IPS-18c (cell line): ENCODE measurements around the gene IRGQ.
"Not testable (repeated sequence)": the region's sequence is repeated elsewhere in the genome, so short reads cannot be mapped to it uniquely, and the experiment has no call there.

Experiments
- H3K4me3 ChIP-seq: 2 replicates; pipeline ENCODE4 v1.7.0; 2013; ENCODE audit warnings: low read depth, mild to moderate bottlenecking, low read length, moderate library complexity; ENCODE audit not compliant: insufficient read depth
- H3K9me3 ChIP-seq: one replicate; pipeline ENCODE4 v1.6.1; 2013; ENCODE audit warnings: mild to moderate bottlenecking, low read length, moderate library complexity; ENCODE audit not compliant: control insufficient read depth, insufficient read depth

Gene IRGQ

DNA sequence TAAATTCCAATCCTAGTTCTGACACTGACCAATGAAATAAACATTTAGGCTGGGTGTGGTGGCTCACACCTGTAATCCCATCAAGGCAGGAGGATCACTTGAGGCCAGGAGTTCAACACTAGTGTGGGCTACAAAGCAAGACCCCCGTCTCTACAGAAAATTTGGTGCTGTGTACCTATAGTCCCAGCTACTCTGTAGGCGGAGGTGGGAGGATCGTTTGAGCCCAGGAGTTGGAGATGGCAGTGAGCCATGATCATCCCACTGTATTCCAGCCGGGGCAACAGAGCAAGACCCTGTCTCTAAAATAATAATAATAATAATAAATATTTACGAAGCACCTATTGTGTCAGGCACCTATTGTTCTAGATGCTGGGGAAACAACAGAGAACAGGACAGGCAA lies 6.7 kb downstream of the IRGQ start:
- Histone ChIP-seq H3K9me3 (no peaks in the 10 kb centered on the region), H3K4me3 (no peak overlapping the region)

DNA sequence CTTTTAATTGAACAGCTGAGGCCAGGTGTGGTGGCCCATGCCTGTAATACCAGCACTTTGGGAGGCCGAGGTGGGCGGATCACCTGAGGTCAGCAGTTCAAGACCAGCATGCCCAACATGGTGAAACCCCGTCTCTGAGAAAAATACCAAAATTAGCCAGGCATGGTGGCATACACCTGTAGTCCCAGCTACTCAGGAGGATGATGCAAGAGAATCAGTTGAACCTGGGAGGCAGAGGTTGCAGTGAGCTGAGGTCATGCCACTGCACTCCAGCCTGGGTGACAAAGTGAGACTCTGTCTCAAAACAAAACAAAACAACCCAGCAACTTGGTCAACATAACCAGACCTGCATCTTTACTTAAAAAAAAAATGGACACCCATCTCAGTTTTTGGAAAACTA lies 8.9 kb downstream of the IRGQ start:
- H3K9me3 ChIP-seq, H3K4me3 ChIP-seq: not testable (repeated sequence)

DNA sequence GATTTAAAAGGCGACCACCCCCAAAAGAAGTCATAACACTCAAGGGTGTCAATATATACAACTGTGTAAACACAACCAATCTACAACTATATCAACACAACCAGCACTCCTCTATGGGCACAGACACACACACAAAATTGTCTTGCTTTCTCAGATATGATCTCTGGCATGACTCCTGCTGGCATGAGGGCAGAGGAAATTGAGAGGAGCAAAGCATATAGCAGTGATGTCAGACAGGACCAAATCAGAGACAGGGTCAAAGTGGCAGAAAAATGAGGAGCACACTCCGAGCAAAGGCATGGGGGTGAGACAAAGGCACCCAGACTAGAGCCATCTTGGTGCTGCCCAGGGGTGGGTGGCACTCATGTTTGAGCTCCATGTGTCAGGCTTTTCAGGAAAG lies 9.6 kb downstream of the IRGQ start:
- no peaks in the 10 kb centered on the region for H3K9me3 ChIP-seq
- no peak overlapping the region for H3K4me3 ChIP-seq

GRCh38 chr19:43584484-43584883 lies 11.4 kb downstream of the IRGQ start:
- Histone ChIP-seq H3K4me3 (no peak overlapping the region), H3K9me3 (no peaks in the 10 kb centered on the region)

- no peak overlapping the region for H3K4me3 ChIP-seq
These were observed 13.4 kb downstream of the IRGQ start for GRCh38 chr19:43582495-43582894.

DNA sequence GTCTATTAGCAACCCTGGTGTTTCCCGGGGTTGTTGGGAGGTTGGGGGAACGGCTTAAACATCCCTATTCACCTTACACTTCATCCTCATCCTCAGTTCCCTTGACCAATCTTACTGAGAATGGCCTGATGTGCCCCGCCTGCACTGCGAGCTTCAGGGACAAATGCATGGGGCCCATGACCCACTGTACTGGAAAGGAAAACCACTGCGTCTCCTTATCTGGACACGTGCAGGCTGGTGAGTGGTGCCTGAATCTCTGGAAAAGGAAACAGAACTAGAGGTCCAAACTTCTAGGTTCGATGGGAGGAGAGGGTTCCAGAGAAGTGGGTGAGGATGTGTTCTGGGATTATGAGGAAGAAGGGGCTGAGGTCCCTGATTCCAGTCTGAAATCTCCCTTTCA lies 14.5 kb downstream of the IRGQ start:
- no peak overlapping the region; the same call in 1 of the 2 replicates for H3K4me3 ChIP-seq
- no peaks in the 10 kb centered on the region for H3K9me3 ChIP-seq

More at GRCh38 chr19:43582495-43582894, 13.4 kb downstream of the IRGQ start:
- H3K9me3 ChIP-seq: no peaks in the 10 kb centered on the region

GRCh38 chr19:43578787-43579186 lies 17.1 kb downstream of the IRGQ start:
- H3K9me3 ChIP-seq: no peaks in the 10 kb centered on the region
- no peak overlapping the region for H3K4me3 ChIP-seq

GRCh38 chr19:43575955-43576878 lies 19.7 kb downstream of the IRGQ start:
- peak overlapping the region; percentile 21; the same call in 1 of the 2 replicates for H3K4me3 ChIP-seq
- H3K9me3 ChIP-seq: no peaks in the 10 kb centered on the region

DNA sequence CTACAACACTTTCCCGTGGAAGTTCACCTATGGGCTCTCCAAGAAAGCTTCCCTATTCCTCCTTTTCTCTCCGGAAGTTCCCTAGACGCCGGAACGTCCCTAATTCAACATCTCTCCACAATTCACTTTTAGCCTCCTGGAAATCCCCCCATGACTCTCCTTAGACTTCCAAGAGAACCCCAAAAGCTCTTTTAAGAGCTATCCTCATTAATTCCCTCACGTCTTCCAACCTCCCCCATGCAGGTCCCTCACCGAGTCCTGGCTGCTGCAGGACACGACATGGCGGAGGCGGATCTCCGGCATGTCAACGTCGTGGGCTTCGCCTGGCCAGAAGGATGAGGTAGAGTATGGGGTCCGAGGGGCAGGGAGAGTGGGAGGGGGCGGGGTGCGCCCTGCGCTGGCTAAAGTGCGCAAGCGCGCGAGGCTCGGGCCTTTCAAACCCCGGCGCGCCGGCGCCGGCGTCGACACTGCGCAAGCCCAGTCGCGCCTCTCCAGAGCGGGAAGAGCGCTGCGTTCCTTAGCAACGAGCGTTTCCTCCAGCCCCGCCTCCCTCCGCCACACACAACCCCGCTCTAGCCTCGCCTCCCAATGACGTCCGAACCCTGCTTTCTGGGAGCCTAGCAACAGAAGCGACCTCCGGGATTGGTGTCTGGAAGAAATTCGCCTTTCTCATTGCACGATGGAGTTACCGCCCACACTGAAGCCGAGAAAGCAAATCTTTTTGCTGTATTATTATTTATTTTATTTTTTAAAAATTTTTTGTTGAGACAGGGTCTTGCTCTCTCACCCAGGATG lies 20.6 kb downstream of the IRGQ start, which contains the start of the genes PINLYP and XRCC1:
PINLYP (plus strand) TSS at position 646 of the 795 bp plus-strand sequence. CDS start 1,391 bp downstream, outside the sequence.
XRCC1 (minus strand) TSS at position 372 of the 795 bp plus-strand sequence; CDS start at position 303, 69 bp downstream.
- Histone ChIP-seq H3K4me3 (peak within 1 kb of the TSS; percentile 78), H3K9me3 (no peaks in the 10 kb centered on the region)

- Histone ChIP-seq H3K9me3 (no peaks in the 10 kb centered on the region), H3K4me3 (peak overlapping the region; percentile 78)
These were observed 21.3 kb downstream of the IRGQ start for GRCh38 chr19:43574424-43575155.

GRCh38 chr19:43572171-43572588 lies 23.8 kb downstream of the IRGQ start:
- H3K4me3 ChIP-seq: no peak overlapping the region
- no peaks in the 10 kb centered on the region for H3K9me3 ChIP-seq

GRCh38 chr19:43570174-43570791 lies 25.7 kb downstream of the IRGQ start:
- Histone ChIP-seq H3K4me3 (no peak overlapping the region), H3K9me3 (no peaks in the 10 kb centered on the region)

- Histone ChIP-seq H3K4me3 (no peak overlapping the region), H3K9me3 (no peaks in the 10 kb centered on the region)
These were observed 26.3 kb downstream of the IRGQ start for GRCh38 chr19:43569657-43570056.

GRCh38 chr19:43564800-43565199 lies 31.1 kb downstream of the IRGQ start:
- peaks cover 2% of the 10 kb centered on the region for H3K9me3 ChIP-seq
- no peak overlapping the region for H3K4me3 ChIP-seq

DNA sequence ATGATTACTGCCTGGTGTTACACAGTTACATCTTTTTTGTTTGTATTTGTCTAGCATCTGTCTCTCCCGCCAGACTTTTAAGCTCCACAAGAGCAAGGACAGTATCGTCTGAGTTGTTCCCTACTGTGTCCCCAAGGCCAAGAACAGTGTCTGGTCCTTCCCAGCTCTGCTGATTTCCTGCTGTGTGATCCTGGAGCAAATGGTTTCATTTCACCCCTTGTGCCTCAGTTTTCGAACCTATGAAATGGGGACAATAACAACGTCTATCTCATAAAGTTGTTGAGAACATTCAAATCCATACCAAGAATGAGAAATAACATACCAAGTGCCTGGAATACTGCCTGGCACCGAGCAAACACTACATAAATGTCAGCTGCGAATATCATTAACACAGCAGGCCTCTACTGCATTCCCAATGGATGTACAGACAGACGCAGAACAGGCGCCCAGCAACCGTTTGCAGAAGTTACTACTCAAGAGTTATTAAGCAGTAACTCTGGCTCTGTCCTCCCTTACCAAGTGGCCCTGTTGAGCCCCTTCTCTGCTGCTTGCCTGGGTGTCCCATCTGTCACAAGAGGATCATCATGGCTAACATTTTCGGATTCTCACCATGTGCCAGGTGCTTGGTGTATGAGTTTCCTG lies 32.0 kb downstream of the IRGQ start:
- H3K4me3 ChIP-seq: no peak overlapping the region

DNA sequence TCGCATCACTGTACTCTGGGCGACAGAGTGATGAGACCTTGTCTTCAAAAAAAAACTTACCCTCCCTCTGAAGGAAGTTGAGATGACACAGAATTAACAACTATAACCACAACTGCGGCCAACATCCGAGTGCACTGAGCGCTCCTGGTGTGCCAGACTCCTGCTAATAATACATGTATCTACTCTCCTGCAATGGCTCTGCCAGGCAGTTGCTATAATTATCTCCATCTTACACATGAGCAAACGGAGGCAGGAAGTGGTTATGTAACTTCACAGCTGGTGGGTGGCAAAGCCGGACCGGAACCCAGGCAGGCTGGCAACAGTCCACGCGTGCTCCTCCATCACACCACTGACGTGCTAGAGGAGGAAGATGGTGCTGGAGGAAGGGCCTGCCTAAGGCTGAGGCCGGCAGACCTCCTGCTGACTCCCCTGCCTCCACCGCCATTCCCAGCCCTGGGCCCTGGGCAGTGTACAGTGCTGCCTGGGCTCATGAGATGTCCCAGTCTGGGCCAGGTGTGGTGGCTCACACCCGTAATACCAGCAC lies 33.2 kb downstream of the IRGQ start:
- Histone ChIP-seq H3K4me3 (no peak overlapping the region), H3K9me3 (peaks cover 2% of the 10 kb centered on the region)

More for the DNA sequence above, 32.0 kb downstream of the IRGQ start:
- peaks cover 2% of the 10 kb centered on the region for H3K9me3 ChIP-seq
